ENCODE measurements around the gene GOLGA8T. TPM values are rescaled to one million over a fixed set of nuclear protein-coding genes. Genes with fewer than 3 reads are reported as not detected.
A peak's percentile ranks its signal among the peaks of the same experiment; 100 is the strongest.
"Not testable (repeated sequence)": the region's sequence is repeated elsewhere in the genome, so short reads cannot be mapped to it uniquely, and the experiment has no call there.

Gene GOLGA8T
- total RNA-seq, 1 experiment from 2014 or later = 0.92 TPM

DNA sequence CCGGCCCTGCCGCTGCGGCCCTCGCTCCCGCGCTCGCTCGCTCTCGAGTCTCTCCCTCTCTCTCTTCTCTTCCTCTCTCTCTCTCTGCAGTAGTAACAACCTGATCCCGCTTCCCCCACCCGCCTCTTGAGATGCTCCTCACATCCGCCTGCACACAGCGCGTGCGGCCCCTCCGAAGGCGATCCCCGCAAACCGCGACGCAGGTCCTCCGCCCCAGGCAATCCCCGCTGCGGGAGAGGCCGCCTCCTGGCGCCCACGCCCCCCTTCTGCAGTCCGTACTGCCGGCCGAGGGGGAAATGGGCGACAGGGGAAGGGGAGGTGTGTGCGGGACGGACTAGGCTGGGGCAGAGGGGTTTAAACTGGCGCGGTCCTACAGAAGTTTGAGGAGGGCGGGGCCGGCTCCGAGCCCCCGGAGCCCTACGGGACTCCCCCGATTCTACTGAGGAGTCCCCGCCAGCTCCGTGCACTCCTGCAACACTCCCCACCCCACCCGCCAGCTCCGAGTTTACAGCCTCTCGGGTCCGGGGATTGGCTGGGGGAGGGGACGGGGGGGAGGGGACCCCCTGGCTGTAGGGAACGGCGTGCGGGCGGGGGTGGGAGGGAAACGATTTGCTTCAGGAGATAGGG is 57.4 kb downstream of the GOLGA8T start:
- H3K9me3 Mint-ChIP-seq; H3K4me3 Mint-ChIP-seq; H3K27ac Mint-ChIP-seq; DNase-seq (ENCODE audit: low spot score); POLR2A ChIA-PET; CTCF ChIA-PET; H3K4me1 Mint-ChIP-seq; H3K36me3 Mint-ChIP-seq: not testable (repeated sequence)
- peaks cover 22% of the 10 kb centered on the region for H3K27me3 Mint-ChIP-seq (ENCODE audit: low read depth)
- ATAC-seq = peak; percentile 9

GRCh38 chr15:30192892-30193291 is 58.0 kb downstream of the GOLGA8T start:
- H3K27me3 Mint-ChIP-seq (ENCODE audit: low read depth) = peaks cover 22% of the 10 kb centered on the region
- H3K4me1 Mint-ChIP-seq; CTCF ChIA-PET; H3K9me3 Mint-ChIP-seq; H3K27ac Mint-ChIP-seq; POLR2A ChIA-PET; H3K36me3 Mint-ChIP-seq; DNase-seq (ENCODE audit: low spot score); H3K4me3 Mint-ChIP-seq: not testable (repeated sequence)
- ATAC-seq = peak; percentile 2

Other genes starting within 250 kb of the GOLGA8T start
- 0.11 to 0.33 TPM in 2 of 3 replicates, not detected in the other for gene GOLGA8J, start 52.1 kb upstream of the GOLGA8T start, total RNA-seq (2021)

All from WTC11 (cell line).